HepG2 (cell line): ENCODE measurements around the gene C1QTNF3. TPM values are rescaled to one million over a fixed set of nuclear protein-coding genes. Genes with fewer than 3 reads are reported as not detected.
A peak's percentile ranks its signal among the peaks of the same experiment; 100 is the strongest.

Experiments used
- ATAC-seq: fragments of 200-7000 bp; cut with Tn5 transposase; 3 replicates; pipeline ENCODE4 v1.9.1; 2020; ENCODE audit warnings: mild to moderate bottlenecking, moderate library complexity
- BruUV-seq: library from RNA; stranded (reverse); fragments of 400-500 nt; replicated peaks from 2 replicates; lab custom pipeline; 2021; lab: Mats Ljungman, UMichigan
- CTCF ChIA-PET: fragments of 300-600 bp; formaldehyde crosslinking; extraction: SDS; loops from one replicate; lab custom pipeline; 2021; ENCODE audit warnings: low total read pairs, inconsistent platforms, low intra/inter-chr PET ratio; lab: Yijun Ruan, JAX
- POLR2A ChIA-PET: fragments of 350-600 bp; sonication (Branson Sonifier 250); formaldehyde crosslinking; loops from one replicate; lab custom pipeline; 2020; ENCODE audit warnings: antibody characterized with exemption, inconsistent platforms; lab: Yijun Ruan, JAX
- DNase-seq: peaks from one replicate; pipeline ENCODE4 v3.0.0-alpha.2; 2015; ENCODE audit warnings: low spot score
- FAIRE-seq: peaks from 3 replicates; lab custom pipeline; 2011; peaks lifted over from hg19 to GRCh38; lab: Jason Lieb, UNC
- H2AFZ ChIP-seq: one replicate; pipeline ENCODE4 v1.6.1; 2011; ENCODE audit warnings: low read length, inconsistent platforms
- H3K27ac ChIP-seq: fragments of 300-600 bp; 3 replicates; pipeline ENCODE4 v1.8.0; 2011; ENCODE audit warnings: mixed run types, mild to moderate bottlenecking, mixed read lengths, low read length, inconsistent platforms; ENCODE audit not compliant: insufficient read depth; ENCODE audit errors: extremely low read length
- H3K27me3 ChIP-seq, 2 experiments: fragments of 200-600 bp in 1 of 2; 2 replicates in 1 of 2; 3 replicates in 1 of 2; pipeline versions ENCODE4 v1.6.0 to v1.8.0; 2011; ENCODE audit warnings: low read length in 2 of 2, mild to moderate bottlenecking in 2 of 2, moderate library complexity in 2 of 2, inconsistent platforms in 1 of 2; ENCODE audit not compliant: insufficient read depth in 2 of 2, control insufficient read depth in 1 of 2
- H3K36me3 ChIP-seq, 2 experiments: fragments of 200-600 bp in 1 of 2; replicated peaks in 1 of 2; 2 replicates in 1 of 2; 3 replicates in 1 of 2; pipeline versions ENCODE4 v1.5.1 to v1.8.0; 2011; ENCODE audit warnings: low read length in 2 of 2, inconsistent platforms in 1 of 2; ENCODE audit not compliant: insufficient read depth in 2 of 2, control insufficient read depth in 1 of 2
- H3K4me1 ChIP-seq: 2 replicates; pipeline ENCODE4 v1.5.1; 2012; ENCODE audit warnings: low read length, inconsistent platforms; ENCODE audit not compliant: insufficient read depth
- H3K4me2 ChIP-seq: 2 replicates; pipeline ENCODE4 v1.6.0; 2011; ENCODE audit warnings: low read depth, low read length, inconsistent platforms
- H3K4me3 ChIP-seq, 3 experiments: fragments of 200-600 bp in 1 of 3; sonication (generic), shearing (Covaris generic) in 1 of 3; replicated peaks in 1 of 3; 2 replicates each; pipeline ENCODE4 v1.5.1; 2011 to 2016; ENCODE audit warnings: low read length in 3 of 3, inconsistent platforms in 2 of 3, low read depth in 2 of 3, mild to moderate bottlenecking in 2 of 3, control low read depth in 1 of 3, mixed read lengths in 1 of 3; ENCODE audit not compliant: insufficient read depth in 1 of 3
- H3K79me2 ChIP-seq: one replicate; pipeline ENCODE4 v1.6.1; 2011; ENCODE audit warnings: low read length, inconsistent platforms; ENCODE audit not compliant: insufficient read depth
- H3K9ac ChIP-seq: 2 replicates; pipeline ENCODE4 v1.6.0; 2011; ENCODE audit warnings: mild to moderate bottlenecking, low read depth, low read length, inconsistent platforms; ENCODE audit not compliant: insufficient read depth
- H3K9me3 ChIP-seq: 2 replicates; pipeline ENCODE4 v1.5.1; 2012; ENCODE audit warnings: mild to moderate bottlenecking, low read length
- H4K20me1 ChIP-seq: 2 replicates; pipeline ENCODE4 v1.6.0; 2011; ENCODE audit warnings: inconsistent platforms, mild to moderate bottlenecking, low read length, moderate library complexity; ENCODE audit not compliant: insufficient read depth
- ASH2L ChIP-seq: fragments of 300-600, 200-600 bp; sonication (generic); IDR thresholded peaks from 2 replicates; pipeline ENCODE4 v1.7.0; 2017; ENCODE audit warnings: low read depth, mild to moderate bottlenecking, moderate library complexity, mixed read lengths, low read length; ENCODE audit not compliant: insufficient read length
- BRCA1 ChIP-seq: sonication (generic); formaldehyde crosslinking; IDR thresholded peaks from 2 replicates; pipeline ENCODE4 v1.4.0; 2020; ENCODE audit warnings: missing genetic modification reagents
- DR1 ChIP-seq: sonication (generic); formaldehyde crosslinking; IDR thresholded peaks from 2 replicates; pipeline ENCODE4 v1.8.0; 2021; ENCODE audit warnings: mild to moderate bottlenecking, missing genetic modification reagents, inconsistent platforms
- FOSL1 ChIP-seq: sonication (generic); formaldehyde crosslinking; IDR thresholded peaks from 2 replicates; pipeline ENCODE4 v1.9.0; 2021; ENCODE audit warnings: missing genetic modification reagents, borderline replicate concordance
- FOXK1 ChIP-seq: sonication (generic); formaldehyde crosslinking; IDR thresholded peaks from 2 replicates; pipeline ENCODE4 v1.4.0; 2020; ENCODE audit warnings: low read depth, missing genetic modification reagents, borderline replicate concordance
- GATA4 ChIP-seq: sonication (generic); IDR thresholded peaks from 2 replicates; pipeline ENCODE4 v1.6.1; 2016; ENCODE audit warnings: antibody characterized with exemption, low read depth, borderline replicate concordance
- HCFC1 ChIP-seq: fragments of 150-350 bp; IDR thresholded peaks from 2 replicates; pipeline ENCODE4 v1.6.1; 2014; ENCODE audit warnings: low read depth, low read length
- POLR2A ChIP-seq, 2 experiments: IDR thresholded peaks; 2 replicates each; pipeline ENCODE4 v1.6.1; 2011; ENCODE audit warnings: low read depth in 2 of 2, low read length in 2 of 2, mild to moderate bottlenecking in 1 of 2, moderate library complexity in 1 of 2; ENCODE audit not compliant: insufficient read depth in 1 of 2
- PRMT3 ChIP-seq: sonication (generic); formaldehyde crosslinking; IDR thresholded peaks from 2 replicates; pipeline ENCODE4 v1.8.1; 2022; ENCODE audit warnings: low read depth, mild to moderate bottlenecking, moderate library complexity, missing genetic modification reagents, borderline replicate concordance
- SRSF1 ChIP-seq: fragments of 200-400 bp; formaldehyde crosslinking; optimal IDR thresholded peaks from 2 replicates; pipeline ENCODE3; 2017; ENCODE audit warnings: mild to moderate bottlenecking, low read depth, low read length, moderate library complexity
- STAT5B ChIP-seq: sonication (generic); formaldehyde crosslinking; IDR thresholded peaks from 2 replicates; pipeline ENCODE4 v1.4.0; 2020; ENCODE audit warnings: missing genetic modification reagents
- ZNF331 ChIP-seq: sonication (generic); formaldehyde crosslinking; IDR thresholded peaks from 2 replicates; pipeline ENCODE4 v1.4.0; 2020; ENCODE audit warnings: missing genetic modification reagents
- ZNF34 ChIP-seq: sonication (generic); formaldehyde crosslinking; IDR thresholded peaks from 2 replicates; pipeline ENCODE4 v1.4.0; 2020; ENCODE audit warnings: mild to moderate bottlenecking, missing genetic modification reagents, borderline replicate concordance
- ZNF44 ChIP-seq: sonication (generic); formaldehyde crosslinking; IDR thresholded peaks from 2 replicates; pipeline ENCODE4 v1.5.1; 2020; ENCODE audit warnings: mild to moderate bottlenecking, missing genetic modification reagents
- ZNF777 ChIP-seq: sonication (generic); formaldehyde crosslinking; IDR thresholded peaks from 2 replicates; pipeline ENCODE4 v1.4.0; 2020; ENCODE audit warnings: missing genetic modification reagents
- ZSCAN30 ChIP-seq: sonication (generic); formaldehyde crosslinking; IDR thresholded peaks from 2 replicates; pipeline ENCODE4 v1.5.0; 2020; ENCODE audit warnings: mild to moderate bottlenecking, missing genetic modification reagents
- ZSCAN9 ChIP-seq: IDR thresholded peaks from 2 replicates; pipeline ENCODE4 v1.6.1; 2016; ENCODE audit warnings: borderline replicate concordance
- WGBS: methylation state at CpG from one replicate; pipeline ENCODE4 v1.1.6; 2017; ENCODE audit warnings: low lambda C conversion rate; 5-methylcytosine and 5-hydroxymethylcytosine counted together
- in situ Hi-C: cut with HindIII; loops from 2 replicates; pipeline ENCODE4 v1.10.0; 2017; ENCODE audit warnings: low pct_unique_long_range_greater_than_20kb; ENCODE audit not compliant: extremely low pct_ligation_motif_present
- intact Hi-C: fragments of 100-400 bp; cut with micrococcal nuclease; formaldehyde crosslinking; loops from one replicate; pipeline ENCODE4 v1.10.0; 2022; ENCODE audit not compliant: unreplicated experiment
- polyA plus RNA-seq, 8 experiments: library from polyadenylated mRNA; depleted of rRNA in 3 of 8; stranded (reverse) in 7 of 8; unstranded in 1 of 8; fragments of >200 nt; fragmentation: Illumina TruSeq in 4 of 8; extraction: Trizol in 4 of 8; gene quantifications; 2 replicates each; pipeline versions ENCODE4 v1.2.1 to v1.2.3, GENCODE V29; 2011 to 2016; ENCODE audit warnings: low read depth in 4 of 8, missing spikeins in 1 of 8, mixed read lengths in 1 of 8; ENCODE audit not compliant: insufficient read depth in 1 of 8
- total RNA-seq, 5 experiments: library from RNA; depleted of rRNA; stranded (reverse); fragments of >200 nt; fragmentation: Illumina TruSeq; extraction: Trizol; gene quantifications; 2 replicates each; pipeline ENCODE4 v1.2.3, GENCODE V29; 2016; ENCODE audit warnings: low read depth in 1 of 5
- TF ChIP-seq, protein P1 (sequence below): sonication (generic); formaldehyde crosslinking; IDR thresholded peaks from 2 replicates; pipeline ENCODE4 v1.5.1; 2020; ENCODE audit warnings: missing genetic modification reagents, mild to moderate bottlenecking, borderline replicate concordance
- TF ChIP-seq, protein P2 (sequence below): sonication (generic); formaldehyde crosslinking; IDR thresholded peaks from 2 replicates; pipeline ENCODE4 v1.9.0; 2021; ENCODE audit warnings: missing genetic modification reagents, borderline replicate concordance
- TF ChIP-seq, protein P3 (sequence below): sonication (generic); formaldehyde crosslinking; IDR thresholded peaks from 2 replicates; pipeline ENCODE4 v1.8.1; 2023; ENCODE audit warnings: mild to moderate bottlenecking, inconsistent platforms, moderate library complexity, missing genetic modification reagents, borderline replicate concordance

The C1QTNF3 gene
- total and polyA plus RNA-seq, 2 of the 13 experiments (the other 11 are each of a cell fraction or from before 2014, with no cell fraction given): 3.3 to 10.8 TPM

- no peak overlapping the region for H2AFZ ChIP-seq
- intact Hi-C loops: loop anchor here (10.0 kb wide), 1 partner anchor 469 kb away; no protein-coding TSS in a partner anchor
- TF ChIP-seq ASH2L: no peak
- TF ChIP-seq FOSL1 (CRISPR knock-in tag): no peak
- TF ChIP-seq ZNF331: no peak
- no peak for TF ChIP-seq DR1 (CRISPR knock-in tag)
- no peak for TF ChIP-seq ZNF34
- TF ChIP-seq, protein P1, sequence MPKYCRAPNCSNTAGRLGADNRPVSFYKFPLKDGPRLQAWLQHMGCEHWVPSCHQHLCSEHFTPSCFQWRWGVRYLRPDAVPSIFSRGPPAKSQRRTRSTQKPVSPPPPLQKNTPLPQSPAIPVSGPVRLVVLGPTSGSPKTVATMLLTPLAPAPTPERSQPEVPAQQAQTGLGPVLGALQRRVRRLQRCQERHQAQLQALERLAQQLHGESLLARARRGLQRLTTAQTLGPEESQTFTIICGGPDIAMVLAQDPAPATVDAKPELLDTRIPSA (CRISPR knock-in tag): no peak
- TF ChIP-seq POLR2A (IDR thresholded peaks at IDR 0.05; ENCODE audit: insufficient read depth in 1 of 2, low read depth in 2 of 2, low read length in 2 of 2): no peak
- TF ChIP-seq, protein P2, sequence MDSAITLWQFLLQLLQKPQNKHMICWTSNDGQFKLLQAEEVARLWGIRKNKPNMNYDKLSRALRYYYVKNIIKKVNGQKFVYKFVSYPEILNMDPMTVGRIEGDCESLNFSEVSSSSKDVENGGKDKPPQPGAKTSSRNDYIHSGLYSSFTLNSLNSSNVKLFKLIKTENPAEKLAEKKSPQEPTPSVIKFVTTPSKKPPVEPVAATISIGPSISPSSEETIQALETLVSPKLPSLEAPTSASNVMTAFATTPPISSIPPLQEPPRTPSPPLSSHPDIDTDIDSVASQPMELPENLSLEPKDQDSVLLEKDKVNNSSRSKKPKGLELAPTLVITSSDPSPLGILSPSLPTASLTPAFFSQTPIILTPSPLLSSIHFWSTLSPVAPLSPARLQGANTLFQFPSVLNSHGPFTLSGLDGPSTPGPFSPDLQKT (CRISPR knock-in tag): no peak
- TF ChIP-seq FOXK1 (CRISPR knock-in tag): no peak
- no peak for TF ChIP-seq STAT5B
- TF ChIP-seq, protein P3, sequence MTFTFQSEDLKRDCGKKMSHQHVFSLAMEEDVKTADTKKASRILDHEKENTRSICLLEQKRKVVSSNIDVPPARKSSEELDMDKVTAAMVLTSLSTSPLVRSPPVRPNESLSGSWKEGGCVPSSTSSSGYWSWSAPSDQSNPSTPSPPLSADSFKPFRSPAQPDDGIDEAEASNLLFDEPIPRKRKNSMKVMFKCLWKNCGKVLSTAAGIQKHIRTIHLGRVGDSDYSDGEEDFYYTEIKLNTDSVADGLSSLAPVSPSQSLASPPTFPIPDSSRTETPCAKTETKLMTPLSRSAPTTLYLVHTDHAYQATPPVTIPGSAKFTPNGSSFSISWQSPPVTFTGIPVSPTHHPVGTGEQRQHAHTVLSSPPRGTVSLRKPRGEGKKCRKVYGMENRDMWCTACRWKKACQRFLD (CRISPR knock-in tag): no peak
- TF ChIP-seq ZNF44 (CRISPR knock-in tag): no peak
- TF ChIP-seq BRCA1 (CRISPR knock-in tag): no peak
- no peak for TF ChIP-seq ZSCAN30 (CRISPR knock-in tag)
- no peak for TF ChIP-seq PRMT3 (CRISPR knock-in tag)
- TF ChIP-seq ZSCAN9 (CRISPR knock-in tag): no peak
- TF ChIP-seq HCFC1: no peak
- no peak for TF ChIP-seq SRSF1
- TF ChIP-seq ZNF777 (CRISPR knock-in tag): no peak
- no peak for TF ChIP-seq GATA4
- ChIA-PET POLR2A (interaction anchor here (2.7 to 3.1 kb wide), 2 partner anchors 11 to 12 kb away, joined by 10 to 23 read pairs; partner anchors contain the start of gene AMACR), CTCF (no interaction called here)
- in situ Hi-C loops: loop anchor here (25.0 kb wide), 1 partner anchor 466 kb away; no protein-coding TSS in a partner anchor
- FAIRE-seq (no peak), DNase-seq (no peak), ATAC-seq (no peak)
- no peak overlapping the region for H3K4me2 ChIP-seq
- H3K79me2 ChIP-seq: no peaks in the 10 kb centered on the region
- H3K4me1 ChIP-seq: peaks cover 35% of the 10 kb centered on the region
- H3K9ac ChIP-seq: no peak overlapping the region
- H3K9me3 ChIP-seq: no peaks in the 10 kb centered on the region
- H4K20me1 ChIP-seq: no peaks in the 10 kb centered on the region
- 84% methylated on average over 2 of the region's 2 CpGs for WGBS
- H3K4me3 ChIP-seq: no peak overlapping the region
- no peaks in the 10 kb centered on the region for H3K27me3 ChIP-seq
- H3K36me3 ChIP-seq: peaks cover 4 to 16% of the 10 kb centered on the region in 2 experiments; a peak in 4 of 5 replicates
- H3K27ac ChIP-seq: peak overlapping the region; percentile 43
- BruUV-seq: no TSS peak
Observed at GRCh38 chr5:33995865-33996264, 47.1 kb downstream of the C1QTNF3 start.
